ENCODE results near the gene MINDY4B.

GRCh38 chr3:150823277-150823676, 82.0 kb downstream of the MINDY4B start:
- TF ChIP-seq, protein P1, sequence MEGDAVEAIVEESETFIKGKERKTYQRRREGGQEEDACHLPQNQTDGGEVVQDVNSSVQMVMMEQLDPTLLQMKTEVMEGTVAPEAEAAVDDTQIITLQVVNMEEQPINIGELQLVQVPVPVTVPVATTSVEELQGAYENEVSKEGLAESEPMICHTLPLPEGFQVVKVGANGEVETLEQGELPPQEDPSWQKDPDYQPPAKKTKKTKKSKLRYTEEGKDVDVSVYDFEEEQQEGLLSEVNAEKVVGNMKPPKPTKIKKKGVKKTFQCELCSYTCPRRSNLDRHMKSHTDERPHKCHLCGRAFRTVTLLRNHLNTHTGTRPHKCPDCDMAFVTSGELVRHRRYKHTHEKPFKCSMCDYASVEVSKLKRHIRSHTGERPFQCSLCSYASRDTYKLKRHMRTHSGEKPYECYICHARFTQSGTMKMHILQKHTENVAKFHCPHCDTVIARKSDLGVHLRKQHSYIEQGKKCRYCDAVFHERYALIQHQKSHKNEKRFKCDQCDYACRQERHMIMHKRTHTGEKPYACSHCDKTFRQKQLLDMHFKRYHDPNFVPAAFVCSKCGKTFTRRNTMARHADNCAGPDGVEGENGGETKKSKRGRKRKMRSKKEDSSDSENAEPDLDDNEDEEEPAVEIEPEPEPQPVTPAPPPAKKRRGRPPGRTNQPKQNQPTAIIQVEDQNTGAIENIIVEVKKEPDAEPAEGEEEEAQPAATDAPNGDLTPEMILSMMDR (IDR thresholded peaks at IDR 0.05; ENCODE audit: insufficient read depth, low read length): no peak
- TF ChIP-seq REST (IDR thresholded peaks at IDR 0.05; ENCODE audit: insufficient replicate concordance, low read depth) (no peak), POLR2AphosphoS5 (IDR thresholded peaks at IDR 0.05; ENCODE audit: low read depth) (no peak)
